HEK293 (cell line): ENCODE measurements around the gene SOX11.

Experiments used
- CTCF ChIA-PET: fragments of 350-600 bp; formaldehyde crosslinking; extraction: SDS; loops from one replicate; lab custom pipeline; 2021; ENCODE audit warnings: antibody characterized with exemption; lab: Yijun Ruan, JAX
- POLR2A ChIA-PET: fragments of 300-600 bp; formaldehyde crosslinking; extraction: SDS; loops from one replicate; lab custom pipeline; 2020; ENCODE audit warnings: antibody characterized with exemption, inconsistent platforms; lab: Yijun Ruan, JAX
- H3K27ac ChIP-seq: fragments of 200-500 bp; sonication (Bioruptor generic); 2 replicates; pipeline ENCODE4 v1.5.1; 2014; ENCODE audit warnings: low read depth, low read length, control low read depth, inconsistent platforms; ENCODE audit errors: extremely low read depth
- H3K36me3 ChIP-seq, 2 experiments: fragments of 200-500 bp in 1 of 2; sonication (Bioruptor generic) in 1 of 2; 1 replicate in 1 of 2; 2 replicates in 1 of 2; pipeline ENCODE4 v1.5.1; 2014 to 2017; ENCODE audit warnings: inconsistent platforms in 2 of 2, low read length in 2 of 2; ENCODE audit not compliant: control insufficient read depth in 2 of 2, insufficient read depth in 1 of 2
- H3K4me1 ChIP-seq: fragments of 200-500 bp; sonication (Bioruptor generic); 2 replicates; pipeline ENCODE4 v1.5.1; 2014; ENCODE audit warnings: mild to moderate bottlenecking, low read length, inconsistent platforms; ENCODE audit not compliant: control insufficient read depth, insufficient read depth
- H3K4me3 ChIP-seq: 2 replicates; pipeline ENCODE4 v1.5.1; 2011; ENCODE audit warnings: low read depth, mild to moderate bottlenecking, control low read depth, low read length, moderate library complexity
- H3K9me3 ChIP-seq: fragments of 200-500 bp; sonication (Bioruptor generic); 2 replicates; pipeline ENCODE4 v1.5.1; 2014; ENCODE audit warnings: low read depth, low read length, inconsistent platforms; ENCODE audit not compliant: control insufficient read depth, insufficient read depth
- GLI4 ChIP-seq: fragments of 450-650 bp; formaldehyde crosslinking; IDR thresholded peaks from 2 replicates; pipeline ENCODE4 v1.5.1; 2016; ENCODE audit warnings: missing biosample characterization, missing genetic modification characterization
- HOXA7 ChIP-seq: sonication (generic); formaldehyde crosslinking; IDR thresholded peaks from 2 replicates; pipeline ENCODE4 v1.8.1; 2022; ENCODE audit warnings: missing genetic modification reagents, borderline replicate concordance
- MEIS1 ChIP-seq: sonication (generic); formaldehyde crosslinking; IDR thresholded peaks from 2 replicates; pipeline ENCODE4 v1.8.1; 2022; ENCODE audit warnings: missing genetic modification reagents, mild to moderate bottlenecking, borderline replicate concordance
- SP3 ChIP-seq: fragments of 450-650 bp; formaldehyde crosslinking; IDR thresholded peaks from 2 replicates; pipeline ENCODE4 v1.5.1; 2016; ENCODE audit warnings: missing biosample characterization, missing genetic modification characterization
- ZBTB17 ChIP-seq: fragments of 450-650 bp; formaldehyde crosslinking; IDR thresholded peaks from 2 replicates; pipeline ENCODE4 v1.5.1; 2016; ENCODE audit warnings: missing biosample characterization, missing genetic modification characterization
- ZFP41 ChIP-seq: fragments of 450-650 bp; formaldehyde crosslinking; IDR thresholded peaks from 2 replicates; pipeline ENCODE4 v1.5.1; 2016; ENCODE audit warnings: missing biosample characterization, missing genetic modification characterization, borderline replicate concordance
- ZNF248 ChIP-seq: fragments of 450-650 bp; formaldehyde crosslinking; IDR thresholded peaks from 2 replicates; pipeline ENCODE4 v1.5.1; 2017; ENCODE audit warnings: missing biosample characterization, missing genetic modification characterization
- ZNF266 ChIP-seq: fragments of 450-650 bp; formaldehyde crosslinking; IDR thresholded peaks from 2 replicates; pipeline ENCODE4 v1.5.1; 2016; ENCODE audit warnings: missing biosample characterization, missing genetic modification characterization, low read depth
- ZNF341 ChIP-seq: fragments of 450-650 bp; formaldehyde crosslinking; IDR thresholded peaks from 2 replicates; pipeline ENCODE4; 2016; ENCODE audit warnings: low read depth, missing biosample characterization, missing genetic modification characterization
- ZNF391 ChIP-seq: fragments of 450-650 bp; formaldehyde crosslinking; IDR thresholded peaks from 2 replicates; pipeline ENCODE4 v1.5.1; 2016; ENCODE audit warnings: low read depth, missing biosample characterization, missing genetic modification characterization, borderline replicate concordance
- ZNF560 ChIP-seq: fragments of 450-650 bp; formaldehyde crosslinking; IDR thresholded peaks from 2 replicates; pipeline ENCODE4 v1.5.1; 2017; ENCODE audit warnings: missing biosample characterization, missing genetic modification characterization, borderline replicate concordance
- ZNF561 ChIP-seq: fragments of 450-650 bp; IDR thresholded peaks from 2 replicates; pipeline ENCODE4 v1.5.1; 2018; ENCODE audit warnings: missing biosample characterization, missing genetic modification characterization, borderline replicate concordance
- ZNF654 ChIP-seq: fragments of 450-650 bp; formaldehyde crosslinking; IDR thresholded peaks from 2 replicates; pipeline ENCODE4 v1.5.1; 2016; ENCODE audit warnings: low read depth, missing biosample characterization, missing genetic modification characterization
- ZNF785 ChIP-seq: fragments of 450-650 bp; formaldehyde crosslinking; IDR thresholded peaks from 2 replicates; pipeline ENCODE4 v1.5.1; 2016; ENCODE audit warnings: missing biosample characterization, missing genetic modification characterization
- TF ChIP-seq, protein P1 (sequence below): fragments of 450-650 bp; formaldehyde crosslinking; IDR thresholded peaks from 2 replicates; pipeline ENCODE4 v1.5.1; 2016; ENCODE audit warnings: missing biosample characterization, missing genetic modification characterization
- TF ChIP-seq, protein P2 (sequence below): fragments of 450-650 bp; formaldehyde crosslinking; IDR thresholded peaks from 2 replicates; pipeline ENCODE4 v1.5.1; 2017; ENCODE audit warnings: missing biosample characterization, mild to moderate bottlenecking, missing genetic modification characterization, moderate library complexity
- TF ChIP-seq, protein P3 (sequence below): fragments of 450-650 bp; formaldehyde crosslinking; conservative IDR thresholded peaks from 2 replicates; pipeline ENCODE4 v1.5.1; 2016; ENCODE audit warnings: low read depth, missing biosample characterization, missing genetic modification characterization
- TF ChIP-seq, protein P4 (sequence below): fragments of 450-650 bp; formaldehyde crosslinking; IDR thresholded peaks from 2 replicates; pipeline ENCODE4 v1.5.1; 2016; ENCODE audit warnings: missing biosample characterization, missing genetic modification characterization
- TF ChIP-seq, protein P5 (sequence below): fragments of 450-650 bp; formaldehyde crosslinking; IDR thresholded peaks from 2 replicates; pipeline ENCODE4 v1.5.1; 2016; ENCODE audit warnings: missing biosample characterization, missing genetic modification characterization
- TF ChIP-seq, protein P6 (sequence below): fragments of 450-650 bp; formaldehyde crosslinking; IDR thresholded peaks from 2 replicates; pipeline ENCODE4 v1.5.1; 2017; ENCODE audit warnings: missing biosample characterization, missing genetic modification characterization
- TF ChIP-seq, protein P7 (sequence below): fragments of 450-650 bp; formaldehyde crosslinking; IDR thresholded peaks from 2 replicates; pipeline ENCODE4 v1.5.1; 2016; ENCODE audit warnings: missing biosample characterization, missing genetic modification characterization

Gene SOX11

DNA sequence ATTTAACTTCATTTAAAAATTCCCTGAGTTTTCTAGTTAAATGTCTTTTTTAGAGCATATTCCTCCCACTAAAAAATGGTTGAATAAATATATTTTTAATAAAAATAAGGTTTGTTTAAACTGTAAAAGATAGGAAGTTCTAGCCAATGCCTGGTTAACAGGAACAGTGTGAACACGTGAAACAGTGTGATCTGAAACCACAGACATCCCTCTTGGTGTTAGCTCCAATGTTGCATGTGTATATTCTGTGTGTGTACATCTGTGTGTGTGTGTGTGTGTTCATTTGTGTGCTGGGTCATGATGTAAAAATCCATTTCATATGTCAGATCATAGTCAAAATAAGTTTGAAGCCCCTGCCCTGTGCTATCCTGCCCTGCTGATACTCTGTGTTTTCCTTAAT is 6.1 kb upstream of the SOX11 start (continued):
- TF ChIP-seq HOXA7 (CRISPR knock-in tag), result no peak

DNA sequence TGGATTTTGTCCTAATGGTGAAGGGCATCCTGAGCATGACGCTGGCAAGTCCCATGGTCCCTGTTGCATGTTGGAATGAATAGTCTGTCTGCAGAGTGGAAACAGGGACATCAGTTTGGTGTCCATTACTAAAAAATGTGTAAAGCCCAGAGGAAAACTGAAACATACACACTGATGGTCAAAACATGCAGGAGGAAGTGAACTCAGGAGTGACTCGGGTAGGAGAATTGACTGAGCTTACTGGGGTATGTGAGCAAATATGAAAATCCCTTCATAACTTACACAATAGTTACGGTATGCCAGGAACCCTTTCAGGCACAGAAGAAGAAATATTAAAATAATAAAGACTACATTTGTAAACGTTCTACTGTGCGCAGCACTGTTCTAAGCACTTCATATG is 5.6 kb upstream of the SOX11 start:
- Histone ChIP-seq H3K9me3 (no peaks in the 10 kb centered on the region), H3K4me1 (no peaks in the 10 kb centered on the region), H3K27ac (no peak overlapping the region), H3K4me3 (no peak overlapping the region), H3K36me3 (no peaks in the 10 kb centered on the region)
- POLR2A ChIA-PET, result no interaction called here
- TF ChIP-seq ZNF785 (tag by site-specific recombination) (no peak), ZNF654 (no peak), SP3 (tag by site-specific recombination) (no peak), ZNF266 (no peak), GLI4 (tag by site-specific recombination) (no peak), ZNF560 (no peak), ZNF391 (tag by site-specific recombination) (no peak), ZFP41 (no peak), ZNF341 (tag by site-specific recombination) (no peak), ZBTB17 (tag by site-specific recombination) (no peak), ZNF561 (no peak), MEIS1 (no peak), ZNF248 (no peak)
- TF ChIP-seq, protein P1, sequence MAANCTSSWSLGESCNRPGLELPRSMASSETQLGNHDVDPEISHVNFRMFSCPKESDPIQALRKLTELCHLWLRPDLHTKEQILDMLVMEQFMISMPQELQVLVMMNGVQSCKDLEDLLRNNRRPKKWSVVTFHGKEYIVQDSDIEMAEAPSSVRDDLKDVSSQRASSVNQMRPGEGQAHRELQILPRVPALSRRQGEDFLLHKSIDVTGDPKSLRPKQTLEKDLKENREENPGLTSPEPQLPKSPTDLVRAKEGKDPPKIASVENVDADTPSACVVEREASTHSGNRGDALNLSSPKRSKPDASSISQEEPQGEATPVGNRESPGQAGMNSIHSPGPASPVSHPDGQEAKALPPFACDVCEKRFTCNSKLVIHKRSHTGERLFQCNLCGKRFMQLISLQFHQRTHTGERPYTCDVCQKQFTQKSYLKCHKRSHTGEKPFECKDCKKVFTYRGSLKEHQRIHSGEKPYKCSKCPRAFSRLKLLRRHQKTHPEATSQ (tag by site-specific recombination), result no peak
- TF ChIP-seq, protein P2, sequence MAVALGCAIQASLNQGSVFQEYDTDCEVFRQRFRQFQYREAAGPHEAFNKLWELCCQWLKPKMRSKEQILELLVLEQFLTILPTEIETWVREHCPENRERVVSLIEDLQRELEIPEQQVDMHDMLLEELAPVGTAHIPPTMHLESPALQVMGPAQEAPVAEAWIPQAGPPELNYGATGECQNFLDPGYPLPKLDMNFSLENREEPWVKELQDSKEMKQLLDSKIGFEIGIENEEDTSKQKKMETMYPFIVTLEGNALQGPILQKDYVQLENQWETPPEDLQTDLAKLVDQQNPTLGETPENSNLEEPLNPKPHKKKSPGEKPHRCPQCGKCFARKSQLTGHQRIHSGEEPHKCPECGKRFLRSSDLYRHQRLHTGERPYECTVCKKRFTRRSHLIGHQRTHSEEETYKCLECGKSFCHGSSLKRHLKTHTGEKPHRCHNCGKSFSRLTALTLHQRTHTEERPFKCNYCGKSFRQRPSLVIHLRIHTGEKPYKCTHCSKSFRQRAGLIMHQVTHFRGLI (tag by site-specific recombination), result no peak
- TF ChIP-seq, protein P3, sequence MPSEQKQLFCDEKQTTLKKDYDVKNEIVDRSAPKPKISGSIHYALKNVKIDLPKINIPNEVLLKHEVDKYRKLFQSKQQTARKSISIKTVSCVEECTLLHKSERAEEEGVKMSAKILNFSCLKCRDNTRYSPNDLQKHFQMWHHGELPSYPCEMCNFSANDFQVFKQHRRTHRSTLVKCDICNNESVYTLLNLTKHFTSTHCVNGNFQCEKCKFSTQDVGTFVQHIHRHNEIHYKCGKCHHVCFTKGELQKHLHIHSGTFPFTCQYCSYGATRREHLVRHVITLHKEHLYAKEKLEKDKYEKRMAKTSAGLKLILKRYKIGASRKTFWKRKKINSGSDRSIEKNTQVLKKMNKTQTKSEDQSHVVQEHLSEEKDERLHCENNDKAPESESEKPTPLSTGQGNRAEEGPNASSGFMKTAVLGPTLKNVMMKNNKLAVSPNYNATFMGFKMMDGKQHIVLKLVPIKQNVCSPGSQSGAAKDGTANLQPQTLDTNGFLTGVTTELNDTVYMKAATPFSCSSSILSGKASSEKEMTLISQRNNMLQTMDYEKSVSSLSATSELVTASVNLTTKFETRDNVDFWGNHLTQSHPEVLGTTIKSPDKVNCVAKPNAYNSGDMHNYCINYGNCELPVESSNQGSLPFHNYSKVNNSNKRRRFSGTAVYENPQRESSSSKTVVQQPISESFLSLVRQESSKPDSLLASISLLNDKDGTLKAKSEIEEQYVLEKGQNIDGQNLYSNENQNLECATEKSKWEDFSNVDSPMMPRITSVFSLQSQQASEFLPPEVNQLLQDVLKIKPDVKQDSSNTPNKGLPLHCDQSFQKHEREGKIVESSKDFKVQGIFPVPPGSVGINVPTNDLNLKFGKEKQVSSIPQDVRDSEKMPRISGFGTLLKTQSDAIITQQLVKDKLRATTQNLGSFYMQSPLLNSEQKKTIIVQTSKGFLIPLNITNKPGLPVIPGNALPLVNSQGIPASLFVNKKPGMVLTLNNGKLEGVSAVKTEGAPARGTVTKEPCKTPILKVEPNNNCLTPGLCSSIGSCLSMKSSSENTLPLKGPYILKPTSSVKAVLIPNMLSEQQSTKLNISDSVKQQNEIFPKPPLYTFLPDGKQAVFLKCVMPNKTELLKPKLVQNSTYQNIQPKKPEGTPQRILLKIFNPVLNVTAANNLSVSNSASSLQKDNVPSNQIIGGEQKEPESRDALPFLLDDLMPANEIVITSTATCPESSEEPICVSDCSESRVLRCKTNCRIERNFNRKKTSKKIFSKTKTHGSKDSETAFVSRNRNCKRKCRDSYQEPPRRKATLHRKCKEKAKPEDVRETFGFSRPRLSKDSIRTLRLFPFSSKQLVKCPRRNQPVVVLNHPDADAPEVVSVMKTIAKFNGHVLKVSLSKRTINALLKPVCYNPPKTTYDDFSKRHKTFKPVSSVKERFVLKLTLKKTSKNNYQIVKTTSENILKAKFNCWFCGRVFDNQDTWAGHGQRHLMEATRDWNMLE (tag by site-specific recombination), result no peak
- TF ChIP-seq, protein P4, sequence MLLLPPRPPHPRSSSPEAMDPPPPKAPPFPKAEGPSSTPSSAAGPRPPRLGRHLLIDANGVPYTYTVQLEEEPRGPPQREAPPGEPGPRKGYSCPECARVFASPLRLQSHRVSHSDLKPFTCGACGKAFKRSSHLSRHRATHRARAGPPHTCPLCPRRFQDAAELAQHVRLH (tag by site-specific recombination), result no peak
- TF ChIP-seq, protein P5, sequence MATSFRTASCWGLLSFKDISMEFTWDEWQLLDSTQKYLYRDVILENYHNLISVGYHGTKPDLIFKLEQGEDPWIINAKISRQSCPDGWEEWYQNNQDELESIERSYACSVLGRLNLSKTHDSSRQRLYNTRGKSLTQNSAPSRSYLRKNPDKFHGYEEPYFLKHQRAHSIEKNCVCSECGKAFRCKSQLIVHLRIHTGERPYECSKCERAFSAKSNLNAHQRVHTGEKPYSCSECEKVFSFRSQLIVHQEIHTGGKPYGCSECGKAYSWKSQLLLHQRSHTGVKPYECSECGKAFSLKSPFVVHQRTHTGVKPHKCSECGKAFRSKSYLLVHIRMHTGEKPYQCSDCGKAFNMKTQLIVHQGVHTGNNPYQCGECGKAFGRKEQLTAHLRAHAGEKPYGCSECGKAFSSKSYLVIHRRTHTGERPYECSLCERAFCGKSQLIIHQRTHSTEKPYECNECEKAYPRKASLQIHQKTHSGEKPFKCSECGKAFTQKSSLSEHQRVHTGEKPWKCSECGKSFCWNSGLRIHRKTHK (tag by site-specific recombination), result no peak
- TF ChIP-seq, protein P6, sequence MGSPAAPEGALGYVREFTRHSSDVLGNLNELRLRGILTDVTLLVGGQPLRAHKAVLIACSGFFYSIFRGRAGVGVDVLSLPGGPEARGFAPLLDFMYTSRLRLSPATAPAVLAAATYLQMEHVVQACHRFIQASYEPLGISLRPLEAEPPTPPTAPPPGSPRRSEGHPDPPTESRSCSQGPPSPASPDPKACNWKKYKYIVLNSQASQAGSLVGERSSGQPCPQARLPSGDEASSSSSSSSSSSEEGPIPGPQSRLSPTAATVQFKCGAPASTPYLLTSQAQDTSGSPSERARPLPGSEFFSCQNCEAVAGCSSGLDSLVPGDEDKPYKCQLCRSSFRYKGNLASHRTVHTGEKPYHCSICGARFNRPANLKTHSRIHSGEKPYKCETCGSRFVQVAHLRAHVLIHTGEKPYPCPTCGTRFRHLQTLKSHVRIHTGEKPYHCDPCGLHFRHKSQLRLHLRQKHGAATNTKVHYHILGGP (tag by site-specific recombination), result no peak
- TF ChIP-seq, protein P7, sequence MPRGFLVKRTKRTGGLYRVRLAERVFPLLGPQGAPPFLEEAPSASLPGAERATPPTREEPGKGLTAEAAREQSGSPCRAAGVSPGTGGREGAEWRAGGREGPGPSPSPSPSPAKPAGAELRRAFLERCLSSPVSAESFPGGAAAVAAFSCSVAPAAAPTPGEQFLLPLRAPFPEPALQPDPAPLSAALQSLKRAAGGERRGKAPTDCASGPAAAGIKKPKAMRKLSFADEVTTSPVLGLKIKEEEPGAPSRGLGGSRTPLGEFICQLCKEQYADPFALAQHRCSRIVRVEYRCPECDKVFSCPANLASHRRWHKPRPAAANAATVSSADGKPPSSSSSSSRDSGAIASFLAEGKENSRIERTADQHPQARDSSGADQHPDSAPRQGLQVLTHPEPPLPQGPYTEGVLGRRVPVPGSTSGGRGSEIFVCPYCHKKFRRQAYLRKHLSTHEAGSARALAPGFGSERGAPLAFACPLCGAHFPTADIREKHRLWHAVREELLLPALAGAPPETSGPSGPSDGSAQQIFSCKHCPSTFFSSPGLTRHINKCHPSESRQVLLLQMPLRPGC (tag by site-specific recombination), result no peak
- CTCF ChIA-PET, result no interaction called here
